GM21619 (cell line): ENCODE data around the gene UGT8.
"Not testable (repeated sequence)": the region's sequence is repeated elsewhere in the genome, so short reads cannot be mapped to it uniquely, and the experiment has no call there.

Experiments used
- ATAC-seq: cut with Tn5 transposase; IDR thresholded peaks from one replicate; pipeline ENCODE4 v1.9.1; 2021; ENCODE audit not compliant: unreplicated experiment

The UGT8 gene

GRCh38 chr4:114603497-114603896 is 4.9 kb downstream of the UGT8 start:
- ATAC-seq, result peak; percentile 94

GRCh38 chr4:114606245-114606644 is 7.6 kb downstream of the UGT8 start:
- no peak for ATAC-seq

GRCh38 chr4:114607056-114607455 is 8.4 kb downstream of the UGT8 start:
- ATAC-seq, result no peak

- ATAC-seq, result no peak
Observed at GRCh38 chr4:114613560-114613959, 15.0 kb downstream of the UGT8 start.

- no peak for ATAC-seq
Observed at GRCh38 chr4:114615435-114615834, 16.8 kb downstream of the UGT8 start.

- ATAC-seq, result not testable (repeated sequence)
Observed at GRCh38 chr4:114616036-114616435, 17.4 kb downstream of the UGT8 start.

GRCh38 chr4:114626196-114626595 is 27.6 kb downstream of the UGT8 start:
- no peak for ATAC-seq

GRCh38 chr4:114636192-114636935 is 37.8 kb downstream of the UGT8 start:
- ATAC-seq, result no peak

GRCh38 chr4:114642173-114642780 is 43.7 kb downstream of the UGT8 start:
- ATAC-seq, result no peak

GRCh38 chr4:114649908-114650307 is 51.3 kb downstream of the UGT8 start:
- ATAC-seq, result no peak

- ATAC-seq, result no peak
Observed at GRCh38 chr4:114653675-114654074, 55.1 kb downstream of the UGT8 start.

GRCh38 chr4:114654592-114654991 is 56.0 kb downstream of the UGT8 start:
- no peak for ATAC-seq

GRCh38 chr4:114658179-114658578 is 59.6 kb downstream of the UGT8 start:
- no peak for ATAC-seq

- no peak for ATAC-seq
Observed at GRCh38 chr4:114658776-114659175, 60.2 kb downstream of the UGT8 start.

GRCh38 chr4:114659386-114660008 is 60.9 kb downstream of the UGT8 start:
- ATAC-seq, result peak; percentile 97

- ATAC-seq, result no peak
Observed at GRCh38 chr4:114663083-114663482, 64.5 kb downstream of the UGT8 start.

GRCh38 chr4:114668577-114668976 is 70.0 kb downstream of the UGT8 start:
- ATAC-seq, result no peak

- not testable (repeated sequence) for ATAC-seq
Observed at GRCh38 chr4:114670733-114671132, 72.1 kb downstream of the UGT8 start.

GRCh38 chr4:114673306-114673705 is 74.7 kb downstream of the UGT8 start:
- no peak for ATAC-seq

GRCh38 chr4:114674080-114674479 is 75.5 kb downstream of the UGT8 start:
- ATAC-seq, result no peak

GRCh38 chr4:114677346-114677979 is 78.9 kb downstream of the UGT8 start:
- ATAC-seq, result no peak

GRCh38 chr4:114684462-114684861 is 85.9 kb downstream of the UGT8 start:
- ATAC-seq, result no peak
